GM23338 (cell line): ENCODE data around the gene C2orf42.

ENCODE experiments used
- CTCF ChIP-seq, 2 experiments: fragments of 200-600 bp in 1 of 2; sonication (generic) in 1 of 2; conservative IDR thresholded peaks; 2 replicates each; pipeline versions ENCODE4 v1.5.1 to v1.6.1; 2016 to 2017; ENCODE audit warnings: antibody characterized with exemption in 2 of 2, low read depth in 2 of 2, mild to moderate bottlenecking in 2 of 2, moderate library complexity in 1 of 2
- ETS1 ChIP-seq: IDR thresholded peaks from 2 replicates; pipeline ENCODE4 v1.6.1; 2016; ENCODE audit warnings: antibody characterized with exemption
- EZH2 ChIP-seq: fragments of 200-600 bp; sonication (generic); IDR thresholded peaks from one replicate; pipeline ENCODE4 v1.8.0; 2017; ENCODE audit warnings: antibody characterized with exemption, mild to moderate bottlenecking, low read depth; ENCODE audit not compliant: unreplicated experiment
- EZH2phosphoT487 ChIP-seq: fragments of 200-600 bp; sonication (generic); IDR thresholded peaks from one replicate; pipeline ENCODE4 v1.8.1; 2018; ENCODE audit warnings: antibody characterized with exemption; ENCODE audit not compliant: unreplicated experiment
- JUNB ChIP-seq: IDR thresholded peaks from one replicate; pipeline ENCODE4 v1.6.1; 2016; ENCODE audit warnings: antibody characterized with exemption; ENCODE audit not compliant: unreplicated experiment
- NANOG ChIP-seq: IDR thresholded peaks from 2 replicates; pipeline ENCODE4 v1.6.1; 2016; ENCODE audit warnings: antibody characterized with exemption, borderline replicate concordance
- POLR2AphosphoS5 ChIP-seq: IDR thresholded peaks from 2 replicates; pipeline ENCODE4 v1.6.1; 2016; ENCODE audit warnings: antibody characterized with exemption, low read depth
- REST ChIP-seq: IDR thresholded peaks from one replicate; pipeline ENCODE4 v1.6.1; 2018; ENCODE audit warnings: antibody characterized with exemption; ENCODE audit not compliant: unreplicated experiment
- STAT1 ChIP-seq: IDR thresholded peaks from one replicate; pipeline ENCODE4 v1.6.1; 2016; ENCODE audit warnings: antibody characterized with exemption; ENCODE audit not compliant: unreplicated experiment
- ZNF114 ChIP-seq: fragments of 250-450 bp; sonication (Bioruptor Pico); IDR thresholded peaks from 2 replicates; pipeline ENCODE4 v1.5.0; 2020; ENCODE audit warnings: mild to moderate bottlenecking, moderate library complexity

GRCh38 chr2:70122470-70122869 lies 68.3 kb downstream of the C2orf42 start:
- no peak for TF ChIP-seq POLR2AphosphoS5
- TF ChIP-seq CTCF (conservative IDR thresholded peaks at IDR 0.05; ENCODE audit: low read depth in 2 of 2), result no peak
- TF ChIP-seq REST, result no peak
- TF ChIP-seq EZH2, result no peak
- TF ChIP-seq STAT1, result no peak
- TF ChIP-seq JUNB, result no peak
- TF ChIP-seq ETS1, result no peak
- TF ChIP-seq NANOG, result no peak
- TF ChIP-seq EZH2phosphoT487, result no peak
- TF ChIP-seq ZNF114 (CRISPR knock-in tag), result no peak
